Dermis blood vessel endothelial cell (primary cell): ENCODE results near the gene NCR3LG1. TPM values are rescaled to one million over a fixed set of nuclear protein-coding genes. Genes with fewer than 3 reads are reported as not detected.
"Not testable (repeated sequence)": the region's sequence is repeated elsewhere in the genome, so short reads cannot be mapped to it uniquely, and the experiment has no call there.

ENCODE experiments used
- DNase-seq: peaks from one replicate; pipeline ENCODE4 v3.0.0; 2010
- total RNA-seq: library from RNA; depleted of rRNA; stranded (reverse); fragments of >200 nt; gene quantifications from 2 replicates; pipeline ENCODE4 v1.2.3, GENCODE V29; 2014

NCR3LG1 gene
- total RNA-seq, 1 donor from 2014 or later, result 0.85 TPM

DNA sequence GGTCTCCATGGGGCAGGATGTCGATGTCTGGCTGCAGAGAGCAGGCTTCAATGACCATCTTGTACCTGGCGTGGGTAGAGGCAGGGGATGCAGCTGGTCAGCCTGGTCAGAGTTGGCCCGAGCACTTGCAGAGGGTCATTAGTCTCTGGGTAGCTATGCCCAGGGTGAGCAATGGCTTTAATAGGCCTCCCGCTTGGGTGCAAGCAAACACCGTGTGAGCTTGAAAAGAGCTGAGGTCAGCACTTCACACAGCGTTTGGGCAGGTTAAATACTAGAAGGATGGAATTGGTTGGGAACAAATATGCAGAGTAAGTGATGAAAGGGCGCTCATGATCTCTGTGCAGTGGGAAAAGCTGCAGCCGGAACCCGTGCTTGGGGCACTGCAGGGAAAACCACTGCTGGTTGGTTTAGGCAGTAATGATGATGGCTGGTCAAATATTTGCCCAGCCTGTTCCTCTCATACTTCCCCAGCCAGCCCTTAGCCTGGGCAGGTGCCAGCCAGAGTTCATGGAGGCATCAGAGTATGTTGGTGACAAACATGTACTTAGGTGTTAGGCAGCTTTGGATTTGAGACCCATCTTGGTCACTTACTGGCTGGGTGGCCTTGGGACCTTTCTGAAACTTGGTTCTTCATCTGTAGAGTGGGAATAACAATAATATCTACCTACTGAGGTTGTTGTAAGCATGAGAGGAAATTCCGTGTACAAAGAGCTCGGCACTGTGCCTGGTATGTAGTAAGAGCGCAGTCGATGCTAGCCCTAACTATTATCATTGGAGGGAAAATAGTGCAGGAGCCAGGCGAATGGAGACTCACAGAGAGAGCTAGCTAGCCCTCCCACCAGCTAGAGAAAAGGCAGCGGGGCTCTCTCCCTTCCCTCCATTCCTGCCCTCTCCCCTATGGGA lies 62.1 kb downstream of the NCR3LG1 start:
- DNase-seq, result no peak

DNA sequence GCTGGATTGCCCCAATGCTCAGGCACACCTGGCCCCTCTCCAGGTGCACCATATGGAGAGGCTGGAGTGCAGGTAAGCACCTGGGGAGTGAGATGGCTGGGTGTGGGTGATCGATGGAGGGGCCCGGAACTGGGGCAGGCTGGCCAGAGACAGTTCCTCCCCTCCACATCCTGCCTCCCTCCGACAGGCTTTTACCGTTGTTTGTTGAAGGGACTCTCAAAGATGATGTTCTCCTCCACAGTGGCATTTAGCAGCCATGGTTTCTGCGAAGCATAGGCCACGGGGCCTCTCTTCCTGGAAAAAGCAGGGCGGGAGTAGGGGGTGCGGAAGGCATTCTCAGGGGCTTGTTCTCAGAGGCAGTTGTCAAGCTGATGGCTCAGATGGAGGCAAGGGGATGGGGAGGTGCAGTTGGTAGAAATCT lies 62.7 kb downstream of the NCR3LG1 start:
- no peak for DNase-seq

GRCh38 chr11:17414992-17415391 lies 63.4 kb downstream of the NCR3LG1 start:
- DNase-seq, result no peak

- no peak for DNase-seq
These were observed 64.0 kb downstream of the NCR3LG1 start for GRCh38 chr11:17415523-17416104.

GRCh38 chr11:17416492-17416891 lies 64.9 kb downstream of the NCR3LG1 start:
- DNase-seq, result no peak

- DNase-seq, result no peak
These were observed 67.0 kb downstream of the NCR3LG1 start for GRCh38 chr11:17418444-17419081.

GRCh38 chr11:17421781-17422180 lies 70.2 kb downstream of the NCR3LG1 start:
- DNase-seq, result no peak

GRCh38 chr11:17423533-17424310 lies 72.1 kb downstream of the NCR3LG1 start:
- no peak for DNase-seq

GRCh38 chr11:17426233-17426632 lies 74.6 kb downstream of the NCR3LG1 start:
- DNase-seq, result not testable (repeated sequence)

Other genes with a start within 250 kb of the NCR3LG1 start
- 91.9 and 115 TPM in 2 replicates for gene PIK3C2A, start 143.8 kb upstream of the NCR3LG1 start, total RNA-seq
- 57.2 and 77.1 TPM in 2 replicates for gene NUCB2, start 75.1 kb upstream of the NCR3LG1 start, total RNA-seq
- 0.65 and 3.6 TPM in 2 replicates for gene KCNJ11, start 36.9 kb downstream of the NCR3LG1 start, total RNA-seq
- not detected in 2 replicates for gene ABCC8, start 125.0 kb downstream of the NCR3LG1 start, total RNA-seq
- gene USH1C, start 192.6 kb downstream of the NCR3LG1 start, total RNA-seq, result not detected in 2 replicates
- gene OTOG, start 195.5 kb downstream of the NCR3LG1 start, total RNA-seq, result not detected in 2 replicates